Hepatocyte (in vitro differentiated cells): Measurements from ENCODE around the gene POP5.

ENCODE experiments used
- EZH2phosphoT487 ChIP-seq: fragments of 200-600 bp; sonication (generic); IDR thresholded peaks from one replicate; pipeline ENCODE4 v1.6.1; 2018; ENCODE audit warnings: antibody characterized with exemption, mild to moderate bottlenecking, low read depth, moderate library complexity; ENCODE audit not compliant: unreplicated experiment, severe bottlenecking
- TF ChIP-seq, protein P1 (sequence below): fragments of 200-600 bp; sonication (generic); IDR thresholded peaks from 2 replicates; pipeline ENCODE4 v1.5.1; 2016; ENCODE audit warnings: antibody characterized with exemption, mild to moderate bottlenecking; ENCODE audit not compliant: poor library complexity

DNA sequence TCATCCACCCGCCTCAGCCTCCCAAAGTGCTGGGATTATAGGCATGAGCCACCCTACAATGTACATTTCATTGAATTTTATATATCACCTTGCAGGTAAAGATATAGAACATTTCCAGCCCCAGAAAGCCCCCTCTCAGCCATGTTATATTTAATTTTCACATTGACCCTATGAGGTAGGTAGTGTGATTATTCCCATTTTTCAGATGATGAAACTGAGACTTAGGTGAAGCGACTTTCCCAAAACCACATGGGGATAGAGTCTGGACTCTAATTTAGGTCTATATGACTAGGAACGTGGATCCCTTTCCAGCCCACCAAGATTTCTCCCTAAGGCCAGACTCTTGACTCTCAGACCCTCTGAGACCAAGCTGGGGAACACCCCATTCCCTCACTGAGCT, 15.7 kb upstream of the POP5 start:
- TF ChIP-seq, protein P1, sequence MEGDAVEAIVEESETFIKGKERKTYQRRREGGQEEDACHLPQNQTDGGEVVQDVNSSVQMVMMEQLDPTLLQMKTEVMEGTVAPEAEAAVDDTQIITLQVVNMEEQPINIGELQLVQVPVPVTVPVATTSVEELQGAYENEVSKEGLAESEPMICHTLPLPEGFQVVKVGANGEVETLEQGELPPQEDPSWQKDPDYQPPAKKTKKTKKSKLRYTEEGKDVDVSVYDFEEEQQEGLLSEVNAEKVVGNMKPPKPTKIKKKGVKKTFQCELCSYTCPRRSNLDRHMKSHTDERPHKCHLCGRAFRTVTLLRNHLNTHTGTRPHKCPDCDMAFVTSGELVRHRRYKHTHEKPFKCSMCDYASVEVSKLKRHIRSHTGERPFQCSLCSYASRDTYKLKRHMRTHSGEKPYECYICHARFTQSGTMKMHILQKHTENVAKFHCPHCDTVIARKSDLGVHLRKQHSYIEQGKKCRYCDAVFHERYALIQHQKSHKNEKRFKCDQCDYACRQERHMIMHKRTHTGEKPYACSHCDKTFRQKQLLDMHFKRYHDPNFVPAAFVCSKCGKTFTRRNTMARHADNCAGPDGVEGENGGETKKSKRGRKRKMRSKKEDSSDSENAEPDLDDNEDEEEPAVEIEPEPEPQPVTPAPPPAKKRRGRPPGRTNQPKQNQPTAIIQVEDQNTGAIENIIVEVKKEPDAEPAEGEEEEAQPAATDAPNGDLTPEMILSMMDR = no peak
- no peak for TF ChIP-seq EZH2phosphoT487
